Body of pancreas (tissue), 4 donors: Measurements from ENCODE around the gene LRRC40. TPM values are rescaled to one million over a fixed set of nuclear protein-coding genes. Genes with fewer than 3 reads are reported as not detected.

Experiments used
- ATAC-seq: fragments of 150-250 bp; one replicate; pipeline ENCODE4 v1.9.1; 2016
- DNase-seq, 4 donors: peaks; one replicate each; pipeline ENCODE4 v3.0.0-alpha.2; 2019
- H3K27ac ChIP-seq, 4 donors: fragments of 200-600 bp; sonication (generic); 1 replicate in 3 of 4; 2 replicates in 1 of 4; pipeline versions ENCODE4 v1.5.1 to v1.6.1; 2016 to 2019; ENCODE audit warnings: mild to moderate bottlenecking in 1 of 4, mixed read lengths in 1 of 4, moderate library complexity in 1 of 4
- H3K27me3 ChIP-seq, 2 donors: fragments of 200-600 bp; sonication (generic); one replicate each; pipeline ENCODE4 v1.6.0; 2016; ENCODE audit warnings: mild to moderate bottlenecking in 1 of 2
- H3K36me3 ChIP-seq, 2 donors: fragments of 200-600 bp; sonication (generic); replicated peaks in 1 of 2; 2 replicates each; pipeline ENCODE4 v1.5.1; 2016; ENCODE audit warnings: low read depth in 2 of 2; ENCODE audit not compliant: insufficient read depth in 1 of 2
- H3K4me1 ChIP-seq: fragments of 200-600 bp; sonication (generic); one replicate; pipeline ENCODE4 v1.6.0; 2016
- H3K4me3 ChIP-seq, 2 donors: fragments of 200-600 bp; sonication (generic); 1 replicate in 1 of 2; 2 replicates in 1 of 2; pipeline ENCODE4 v1.5.1; 2016 to 2019
- H3K9me3 ChIP-seq, 3 donors: fragments of 200-600 bp; sonication (generic); 1 replicate in 2 of 3; 2 replicates in 1 of 3; pipeline ENCODE4 v1.5.1; 2016
- POLR2A ChIP-seq, 3 donors: fragments of 450-650 bp; IDR thresholded peaks; one replicate each; pipeline ENCODE4 v1.6.1; 2016; ENCODE audit warnings: antibody characterized with exemption in 3 of 3, mild to moderate bottlenecking in 2 of 3
- WGBS, 2 donors: methylation state at CpG; one replicate each; pipeline ENCODE4 v1.1.5; 2017; 5-methylcytosine and 5-hydroxymethylcytosine counted together
- intact Hi-C: fragments of 100-400 bp; cut with DNase I; formaldehyde crosslinking; loops from one replicate; pipeline ENCODE4 v1.15.1; 2023
- total RNA-seq, 2 donors: library from RNA; depleted of rRNA; stranded (reverse); fragments of >200 nt; gene quantifications; one replicate each; pipeline ENCODE4 v1.1.0, GENCODE V29; 2016
- TF ChIP-seq, protein P1 (sequence below), 7 experiments: fragments of 450-650 bp in 4 of 7; fragments of 200-600 bp in 3 of 7; sonication (generic) in 3 of 7; IDR thresholded peaks; one replicate each; pipeline ENCODE4 v1.5.1; 2016 to 2019; ENCODE audit warnings: antibody characterized with exemption in 7 of 7

Gene LRRC40
- total RNA-seq, 2 donors from 2014 or later, result 3.3 to 7.3 TPM

DNA sequence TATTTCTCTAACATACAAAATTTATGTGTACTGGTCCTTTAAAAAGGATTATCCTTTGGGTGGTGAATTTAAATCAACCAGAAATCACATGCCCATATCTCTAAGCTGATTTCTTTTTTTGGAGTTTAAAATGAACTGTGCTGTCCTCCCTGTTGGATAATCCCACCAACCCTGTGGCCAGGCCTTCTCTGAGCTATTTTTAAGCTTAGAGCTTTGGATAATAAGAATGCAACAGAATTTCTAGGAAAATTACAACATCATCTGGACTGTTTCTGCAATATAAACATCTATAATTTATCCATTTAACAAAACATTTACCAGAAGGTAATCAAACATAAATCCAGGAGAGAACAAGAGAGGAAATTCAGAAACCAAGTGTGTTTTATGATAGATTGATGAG, 88.3 kb downstream of the LRRC40 start:
- Histone ChIP-seq H3K4me3 (no peak overlapping the region), H3K36me3 (no peaks in the 10 kb centered on the region), H3K27me3 (no peaks in the 10 kb centered on the region), H3K27ac (no peak overlapping the region), H3K4me1 (no peaks in the 10 kb centered on the region), H3K9me3 (no peaks in the 10 kb centered on the region)
- DNase-seq, result no peak
- no peak for TF ChIP-seq POLR2A (IDR thresholded peaks at IDR 0.05)
- TF ChIP-seq, protein P1, sequence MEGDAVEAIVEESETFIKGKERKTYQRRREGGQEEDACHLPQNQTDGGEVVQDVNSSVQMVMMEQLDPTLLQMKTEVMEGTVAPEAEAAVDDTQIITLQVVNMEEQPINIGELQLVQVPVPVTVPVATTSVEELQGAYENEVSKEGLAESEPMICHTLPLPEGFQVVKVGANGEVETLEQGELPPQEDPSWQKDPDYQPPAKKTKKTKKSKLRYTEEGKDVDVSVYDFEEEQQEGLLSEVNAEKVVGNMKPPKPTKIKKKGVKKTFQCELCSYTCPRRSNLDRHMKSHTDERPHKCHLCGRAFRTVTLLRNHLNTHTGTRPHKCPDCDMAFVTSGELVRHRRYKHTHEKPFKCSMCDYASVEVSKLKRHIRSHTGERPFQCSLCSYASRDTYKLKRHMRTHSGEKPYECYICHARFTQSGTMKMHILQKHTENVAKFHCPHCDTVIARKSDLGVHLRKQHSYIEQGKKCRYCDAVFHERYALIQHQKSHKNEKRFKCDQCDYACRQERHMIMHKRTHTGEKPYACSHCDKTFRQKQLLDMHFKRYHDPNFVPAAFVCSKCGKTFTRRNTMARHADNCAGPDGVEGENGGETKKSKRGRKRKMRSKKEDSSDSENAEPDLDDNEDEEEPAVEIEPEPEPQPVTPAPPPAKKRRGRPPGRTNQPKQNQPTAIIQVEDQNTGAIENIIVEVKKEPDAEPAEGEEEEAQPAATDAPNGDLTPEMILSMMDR (IDR thresholded peaks at IDR 0.05), result no peak
- ATAC-seq, result no peak
- intact Hi-C loops, result no loop called here

DNA sequence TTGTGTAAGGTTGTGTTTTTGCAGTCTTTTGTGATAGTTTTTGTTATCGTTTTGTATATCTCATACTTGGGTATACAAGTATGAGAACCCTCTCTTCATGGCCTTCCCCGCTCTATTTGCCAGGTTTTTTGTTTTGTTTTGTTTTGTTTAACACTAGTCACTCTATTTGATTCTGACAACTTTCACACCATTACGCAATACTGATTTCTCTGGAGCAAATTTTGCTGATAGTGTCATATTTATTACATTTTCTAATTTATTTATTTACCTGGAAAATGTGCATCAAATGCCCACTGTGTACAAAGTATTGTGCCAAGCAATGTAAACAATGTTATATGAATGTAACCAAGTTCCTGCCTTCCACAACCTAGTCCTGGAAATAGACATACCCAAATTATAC, 90.1 kb downstream of the LRRC40 start:
- TF ChIP-seq, protein P1 (IDR thresholded peaks at IDR 0.05), result no peak
- TF ChIP-seq POLR2A (IDR thresholded peaks at IDR 0.05), result no peak
- intact Hi-C loops, result no loop called here
- WGBS, 2 donors, result 79 to 81% methylated on average over 3 of the region's 3 CpGs

DNA sequence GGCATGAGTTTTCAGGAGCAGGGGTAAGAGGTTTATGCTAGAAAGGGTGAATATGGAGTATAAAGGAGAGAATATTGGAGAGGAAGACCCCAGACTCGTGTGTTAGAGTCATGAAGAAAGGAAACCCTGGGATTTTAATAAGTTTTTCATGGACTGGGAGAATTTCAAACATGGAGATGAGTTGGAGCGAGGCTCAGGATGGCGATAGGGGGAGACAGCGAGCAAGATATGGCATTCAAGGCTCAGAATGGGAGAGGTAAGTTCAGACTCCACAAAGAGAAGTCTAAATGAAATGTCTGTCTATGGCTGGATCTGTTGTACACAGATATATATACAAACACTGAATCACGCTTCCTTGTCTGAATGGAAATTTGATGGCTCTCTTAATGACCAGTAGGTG, 92.5 kb downstream of the LRRC40 start:
- intact Hi-C loops, result no loop called here

More for the DNA sequence above, 90.1 kb downstream of the LRRC40 start:
- no peaks in the 10 kb centered on the region for H3K27me3 ChIP-seq
- no peaks in the 10 kb centered on the region for H3K36me3 ChIP-seq
- no peak overlapping the region for H3K27ac ChIP-seq
- ATAC-seq (no peak), DNase-seq (no peak)
- H3K4me3 ChIP-seq, result no peak overlapping the region
- H3K9me3 ChIP-seq, result no peaks in the 10 kb centered on the region
- H3K4me1 ChIP-seq, result no peaks in the 10 kb centered on the region

DNA sequence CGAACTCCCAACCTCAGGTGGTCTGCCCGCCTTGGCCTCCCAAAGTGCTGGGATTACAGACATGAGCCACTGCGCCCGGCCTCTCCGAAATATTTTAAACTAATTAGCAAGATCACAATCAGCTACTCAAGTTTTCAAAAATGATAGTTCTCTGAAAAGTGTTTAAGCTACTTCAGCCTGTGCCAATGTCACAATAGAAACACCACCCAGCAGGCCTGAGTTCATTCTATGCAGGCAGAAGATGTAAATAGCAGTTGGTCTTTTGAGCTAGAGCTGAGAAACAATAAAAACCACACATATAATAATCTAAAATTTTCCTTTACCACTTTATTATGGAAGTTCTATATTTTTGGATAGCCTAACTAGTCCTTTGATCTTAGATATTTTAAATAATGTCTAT, 96.1 kb downstream of the LRRC40 start:
- 88 to 96% methylated on average over 5 of the region's 5 CpGs for WGBS, 2 donors
- intact Hi-C loops, result no loop called here
- Histone ChIP-seq H3K9me3 (no peaks in the 10 kb centered on the region), H3K27me3 (no peaks in the 10 kb centered on the region), H3K36me3 (no peaks in the 10 kb centered on the region), H3K27ac (no peak overlapping the region), H3K4me1 (no peaks in the 10 kb centered on the region), H3K4me3 (no peak overlapping the region)
- ATAC-seq (no peak), DNase-seq (no peak)
- TF ChIP-seq, protein P1 (IDR thresholded peaks at IDR 0.05), result no peak
- no peak for TF ChIP-seq POLR2A (IDR thresholded peaks at IDR 0.05)

More for the DNA sequence above, 92.5 kb downstream of the LRRC40 start:
- Histone ChIP-seq H3K36me3 (no peaks in the 10 kb centered on the region), H3K4me1 (no peaks in the 10 kb centered on the region), H3K9me3 (no peaks in the 10 kb centered on the region), H3K4me3 (no peak overlapping the region), H3K27me3 (no peaks in the 10 kb centered on the region), H3K27ac (no peak overlapping the region)
- ATAC-seq (no peak), DNase-seq (no peak)
- no peak for TF ChIP-seq POLR2A (IDR thresholded peaks at IDR 0.05)
- TF ChIP-seq, protein P1 (IDR thresholded peaks at IDR 0.05), result no peak
- 74 to 77% methylated on average over 5 of the region's 5 CpGs for WGBS, 2 donors

DNA sequence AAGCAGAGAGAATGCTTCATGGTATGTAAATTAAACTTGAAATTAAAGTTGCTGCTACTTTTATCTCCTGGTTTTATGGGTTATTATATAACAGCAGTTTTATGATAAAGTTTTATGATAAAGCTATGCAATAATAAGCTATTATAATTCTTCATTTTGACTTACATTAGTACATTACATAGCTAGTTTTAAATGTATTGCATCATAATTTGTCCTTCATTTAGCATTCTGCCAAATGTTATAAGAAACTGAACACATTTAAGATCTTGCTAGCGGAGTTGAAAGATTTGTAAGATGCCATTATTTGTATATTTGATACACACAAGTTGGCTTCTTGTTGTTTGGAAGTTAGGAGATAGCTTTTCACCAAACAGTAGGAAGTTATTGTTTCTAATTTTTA, 101.6 kb downstream of the LRRC40 start:
- H3K36me3 ChIP-seq, result no peaks in the 10 kb centered on the region
- H3K27ac ChIP-seq, result no peak overlapping the region
- DNase-seq, result no peak
- H3K9me3 ChIP-seq, result no peaks in the 10 kb centered on the region
- intact Hi-C loops, result no loop called here
- no peak for ATAC-seq
- 76 to 77% methylated on average over 1 of the region's 1 CpG for WGBS, 2 donors
- H3K27me3 ChIP-seq, result no peaks in the 10 kb centered on the region
- no peak overlapping the region for H3K4me3 ChIP-seq
- TF ChIP-seq, protein P1 (IDR thresholded peaks at IDR 0.05), result no peak
- no peak for TF ChIP-seq POLR2A (IDR thresholded peaks at IDR 0.05)
- no peaks in the 10 kb centered on the region for H3K4me1 ChIP-seq
